ENCODE data around the gene LYZL1. TPM values are rescaled to one million over a fixed set of nuclear protein-coding genes. Genes with fewer than 3 reads are reported as not detected.

The LYZL1 gene
- total and polyA plus RNA-seq, 9 of the 15 experiments (the other 6 are each of a cell fraction or from before 2014, with no cell fraction given): not detected

GRCh38 chr10:29323367-29323766, 34.5 kb downstream of the LYZL1 start:
- Histone ChIP-seq H2AFZ (ENCODE audit: low read depth, low read length) (no peak overlapping the region), H3K9ac (ENCODE audit: insufficient read depth in 1 of 2, low read depth in 2 of 2, low read length in 2 of 2) (no peak overlapping the region), H3K4me1 (replicated peaks in 1 of 2; ENCODE audit: control insufficient read depth in 2 of 2, insufficient read depth in 2 of 2, low read length in 2 of 2) (peaks cover 0 to 3% of the 10 kb centered on the region in 2 experiments; a peak in 1 of 5 replicates), H3K4me2 (ENCODE audit: insufficient read depth, low read length) (no peak overlapping the region), H3K27ac (ENCODE audit: extremely low read depth, low read depth, low read length) (no peak overlapping the region), H3K27me3 (ENCODE audit: control insufficient read depth in 2 of 2, insufficient read depth in 2 of 2, low read length in 2 of 2) (peaks cover 5 to 41% of the 10 kb centered on the region in 2 experiments; a peak in 3 of 5 replicates), H3K4me3 (no peak overlapping the region), H3K79me2 (ENCODE audit: control insufficient read depth, insufficient read depth, low read length) (no peaks in the 10 kb centered on the region), H3K9me3 (replicated peaks; ENCODE audit: control insufficient read depth, insufficient read depth, low read depth, low read length) (no peaks in the 10 kb centered on the region), H3K9me1 (ENCODE audit: control insufficient read depth, insufficient read depth, low read length) (no peaks in the 10 kb centered on the region), H4K20me1 (replicated peaks; ENCODE audit: control insufficient read depth, insufficient read depth, low read length) (no peaks in the 10 kb centered on the region), H3K36me3 (ENCODE audit: control insufficient read depth, insufficient read depth, low read length) (no peaks in the 10 kb centered on the region)
- ATAC-seq: no peak
- FAIRE-seq: no peak
- ChIA-PET CTCF (ENCODE audit: low intra/inter-chr PET ratio) (no interaction called here), POLR2A (no interaction called here)
- no peak for DNase-seq (ENCODE audit: extremely low read depth in 1 of 4, low spot score in 3 of 4)
- in situ Hi-C loops (cut with MboI) (no loop called here), intact Hi-C loops (cut with micrococcal nuclease) (no loop called here)
- BruUV-seq (replicated peaks): no TSS peak
- TF ChIP-seq, protein P1, sequence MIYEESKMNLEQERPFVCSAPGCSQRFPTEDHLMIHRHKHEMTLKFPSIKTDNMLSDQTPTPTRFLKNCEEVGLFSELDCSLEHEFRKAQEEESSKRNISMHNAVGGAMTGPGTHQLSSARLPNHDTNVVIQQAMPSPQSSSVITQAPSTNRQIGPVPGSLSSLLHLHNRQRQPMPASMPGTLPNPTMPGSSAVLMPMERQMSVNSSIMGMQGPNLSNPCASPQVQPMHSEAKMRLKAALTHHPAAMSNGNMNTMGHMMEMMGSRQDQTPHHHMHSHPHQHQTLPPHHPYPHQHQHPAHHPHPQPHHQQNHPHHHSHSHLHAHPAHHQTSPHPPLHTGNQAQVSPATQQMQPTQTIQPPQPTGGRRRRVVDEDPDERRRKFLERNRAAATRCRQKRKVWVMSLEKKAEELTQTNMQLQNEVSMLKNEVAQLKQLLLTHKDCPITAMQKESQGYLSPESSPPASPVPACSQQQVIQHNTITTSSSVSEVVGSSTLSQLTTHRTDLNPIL (CRISPR knock-in tag; IDR thresholded peaks at IDR 0.05): no peak
- 0% methylated on average over 5 of the region's 5 CpGs for WGBS (ENCODE audit: insufficient coverage, low coverage, missing lambda C conversion rate)

GRCh38 chr10:29324220-29324841, 35.5 kb downstream of the LYZL1 start:
- DNase-seq (ENCODE audit: extremely low read depth in 1 of 4, low spot score in 3 of 4) (no peak), FAIRE-seq (no peak), ATAC-seq (no peak)
- H3K9ac ChIP-seq (ENCODE audit: insufficient read depth in 1 of 2, low read depth in 2 of 2, low read length in 2 of 2): no peak overlapping the region
- H3K36me3 ChIP-seq (ENCODE audit: control insufficient read depth, insufficient read depth, low read length): no peaks in the 10 kb centered on the region
- no TSS peak for BruUV-seq (replicated peaks)
- under 1% methylated on average over 11 of the region's 11 CpGs for WGBS (ENCODE audit: insufficient coverage, low coverage, missing lambda C conversion rate)
- no peak overlapping the region for H3K27ac ChIP-seq (ENCODE audit: extremely low read depth, low read depth, low read length)
- CTCF ChIA-PET (ENCODE audit: low intra/inter-chr PET ratio): no interaction called here
- no peak overlapping the region for H2AFZ ChIP-seq (ENCODE audit: low read depth, low read length)
- POLR2A ChIA-PET: interaction anchor here (0.6 kb wide), 1 partner anchor 1352 kb away, joined by 3 read pairs; no protein-coding TSS in a partner anchor
- H3K79me2 ChIP-seq (ENCODE audit: control insufficient read depth, insufficient read depth, low read length): no peaks in the 10 kb centered on the region
- H3K4me3 ChIP-seq: no peak overlapping the region
- no peaks in the 10 kb centered on the region for H3K9me3 ChIP-seq (replicated peaks; ENCODE audit: control insufficient read depth, insufficient read depth, low read depth, low read length)
- H3K4me2 ChIP-seq (ENCODE audit: insufficient read depth, low read length): no peak overlapping the region
- no peaks in the 10 kb centered on the region for H4K20me1 ChIP-seq (replicated peaks; ENCODE audit: control insufficient read depth, insufficient read depth, low read length)
- no peaks in the 10 kb centered on the region for H3K9me1 ChIP-seq (ENCODE audit: control insufficient read depth, insufficient read depth, low read length)
- peaks cover 5 to 41% of the 10 kb centered on the region in 2 experiments; a peak in 3 of 5 replicates for H3K27me3 ChIP-seq (ENCODE audit: control insufficient read depth in 2 of 2, insufficient read depth in 2 of 2, low read length in 2 of 2)
- no peaks in the 10 kb centered on the region for H3K4me1 ChIP-seq (replicated peaks in 1 of 2; ENCODE audit: control insufficient read depth in 2 of 2, insufficient read depth in 2 of 2, low read length in 2 of 2)
- in situ Hi-C loops (cut with MboI) (no loop called here), intact Hi-C loops (cut with micrococcal nuclease) (no loop called here)
- TF ChIP-seq, protein P2, sequence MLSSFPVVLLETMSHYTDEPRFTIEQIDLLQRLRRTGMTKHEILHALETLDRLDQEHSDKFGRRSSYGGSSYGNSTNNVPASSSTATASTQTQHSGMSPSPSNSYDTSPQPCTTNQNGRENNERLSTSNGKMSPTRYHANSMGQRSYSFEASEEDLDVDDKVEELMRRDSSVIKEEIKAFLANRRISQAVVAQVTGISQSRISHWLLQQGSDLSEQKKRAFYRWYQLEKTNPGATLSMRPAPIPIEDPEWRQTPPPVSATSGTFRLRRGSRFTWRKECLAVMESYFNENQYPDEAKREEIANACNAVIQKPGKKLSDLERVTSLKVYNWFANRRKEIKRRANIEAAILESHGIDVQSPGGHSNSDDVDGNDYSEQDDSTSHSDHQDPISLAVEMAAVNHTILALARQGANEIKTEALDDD (IDR thresholded peaks at IDR 0.05): no peak
- TF ChIP-seq TAF15 (IDR thresholded peaks at IDR 0.05; ENCODE audit: low read depth, low read length): no peak
- TF ChIP-seq ZNF347 (CRISPR knock-in tag; IDR thresholded peaks at IDR 0.05; ENCODE audit: low read depth): no peak
- no peak for TF ChIP-seq NEUROD1 (IDR thresholded peaks at IDR 0.05; ENCODE audit: borderline replicate concordance, low read depth, low read length, partially characterized antibody)
- TF ChIP-seq, protein P3, sequence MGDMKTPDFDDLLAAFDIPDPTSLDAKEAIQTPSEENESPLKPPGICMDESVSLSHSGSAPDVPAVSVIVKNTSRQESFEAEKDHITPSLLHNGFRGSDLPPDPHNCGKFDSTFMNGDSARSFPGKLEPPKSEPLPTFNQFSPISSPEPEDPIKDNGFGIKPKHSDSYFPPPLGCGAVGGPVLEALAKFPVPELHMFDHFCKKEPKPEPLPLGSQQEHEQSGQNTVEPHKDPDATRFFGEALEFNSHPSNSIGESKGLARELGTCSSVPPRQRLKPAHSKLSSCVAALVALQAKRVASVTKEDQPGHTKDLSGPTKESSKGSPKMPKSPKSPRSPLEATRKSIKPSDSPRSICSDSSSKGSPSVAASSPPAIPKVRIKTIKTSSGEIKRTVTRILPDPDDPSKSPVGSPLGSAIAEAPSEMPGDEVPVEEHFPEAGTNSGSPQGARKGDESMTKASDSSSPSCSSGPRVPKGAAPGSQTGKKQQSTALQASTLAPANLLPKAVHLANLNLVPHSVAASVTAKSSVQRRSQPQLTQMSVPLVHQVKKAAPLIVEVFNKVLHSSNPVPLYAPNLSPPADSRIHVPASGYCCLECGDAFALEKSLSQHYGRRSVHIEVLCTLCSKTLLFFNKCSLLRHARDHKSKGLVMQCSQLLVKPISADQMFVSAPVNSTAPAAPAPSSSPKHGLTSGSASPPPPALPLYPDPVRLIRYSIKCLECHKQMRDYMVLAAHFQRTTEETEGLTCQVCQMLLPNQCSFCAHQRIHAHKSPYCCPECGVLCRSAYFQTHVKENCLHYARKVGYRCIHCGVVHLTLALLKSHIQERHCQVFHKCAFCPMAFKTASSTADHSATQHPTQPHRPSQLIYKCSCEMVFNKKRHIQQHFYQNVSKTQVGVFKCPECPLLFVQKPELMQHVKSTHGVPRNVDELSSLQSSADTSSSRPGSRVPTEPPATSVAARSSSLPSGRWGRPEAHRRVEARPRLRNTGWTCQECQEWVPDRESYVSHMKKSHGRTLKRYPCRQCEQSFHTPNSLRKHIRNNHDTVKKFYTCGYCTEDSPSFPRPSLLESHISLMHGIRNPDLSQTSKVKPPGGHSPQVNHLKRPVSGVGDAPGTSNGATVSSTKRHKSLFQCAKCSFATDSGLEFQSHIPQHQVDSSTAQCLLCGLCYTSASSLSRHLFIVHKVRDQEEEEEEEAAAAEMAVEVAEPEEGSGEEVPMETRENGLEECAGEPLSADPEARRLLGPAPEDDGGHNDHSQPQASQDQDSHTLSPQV (IDR thresholded peaks at IDR 0.05): no peak
